ENCODE measurements around the gene SUMO2. TPM values are rescaled to one million over a fixed set of nuclear protein-coding genes. Genes with fewer than 3 reads are reported as not detected.

Gene SUMO2
- polyA plus RNA-seq, 1 donor (not counting 4 experiments of a cell fraction or from before 2014, with no cell fraction given): 393 TPM

- no peak for FAIRE-seq
Measured at GRCh38 chr17:75199886-75200618, 17.3 kb upstream of the SUMO2 start.

GRCh38 chr17:75194879-75195278 lies 12.1 kb upstream of the SUMO2 start:
- TF ChIP-seq, protein P1, sequence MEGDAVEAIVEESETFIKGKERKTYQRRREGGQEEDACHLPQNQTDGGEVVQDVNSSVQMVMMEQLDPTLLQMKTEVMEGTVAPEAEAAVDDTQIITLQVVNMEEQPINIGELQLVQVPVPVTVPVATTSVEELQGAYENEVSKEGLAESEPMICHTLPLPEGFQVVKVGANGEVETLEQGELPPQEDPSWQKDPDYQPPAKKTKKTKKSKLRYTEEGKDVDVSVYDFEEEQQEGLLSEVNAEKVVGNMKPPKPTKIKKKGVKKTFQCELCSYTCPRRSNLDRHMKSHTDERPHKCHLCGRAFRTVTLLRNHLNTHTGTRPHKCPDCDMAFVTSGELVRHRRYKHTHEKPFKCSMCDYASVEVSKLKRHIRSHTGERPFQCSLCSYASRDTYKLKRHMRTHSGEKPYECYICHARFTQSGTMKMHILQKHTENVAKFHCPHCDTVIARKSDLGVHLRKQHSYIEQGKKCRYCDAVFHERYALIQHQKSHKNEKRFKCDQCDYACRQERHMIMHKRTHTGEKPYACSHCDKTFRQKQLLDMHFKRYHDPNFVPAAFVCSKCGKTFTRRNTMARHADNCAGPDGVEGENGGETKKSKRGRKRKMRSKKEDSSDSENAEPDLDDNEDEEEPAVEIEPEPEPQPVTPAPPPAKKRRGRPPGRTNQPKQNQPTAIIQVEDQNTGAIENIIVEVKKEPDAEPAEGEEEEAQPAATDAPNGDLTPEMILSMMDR (optimal IDR thresholded peaks at IDR 0.05 in 1 of 3, IDR thresholded peaks at IDR 0.05 in 1 of 3, conservative IDR thresholded peaks at IDR 0.05 in 1 of 3; ENCODE audit: extremely low read depth in 1 of 3, insufficient read depth in 2 of 3, low read length in 3 of 3): no peak
- no peak for TF ChIP-seq EZH2 (IDR thresholded peaks at IDR 0.05; ENCODE audit: low read length)
- no peak overlapping the region for H3K9ac ChIP-seq (ENCODE audit: control insufficient read depth, extremely low read depth, insufficient read depth, low read length)
- no peaks in the 10 kb centered on the region for H3K9me1 ChIP-seq (ENCODE audit: control insufficient read depth, extremely low read depth, insufficient read depth, low read length)
- H3K79me2 ChIP-seq (ENCODE audit: control insufficient read depth, insufficient read depth, low read length): no peaks in the 10 kb centered on the region
- H3K4me3 ChIP-seq (ENCODE audit: control insufficient read depth in 2 of 3, extremely low read depth in 1 of 3, insufficient read depth in 2 of 3, low read depth in 1 of 3, low read length in 3 of 3): no peak overlapping the region
- DNase-seq (ENCODE audit: low read depth, low spot score): no peak
- no peaks in the 10 kb centered on the region for H4K20me1 ChIP-seq (ENCODE audit: control insufficient read depth, extremely low read depth, insufficient read depth, low read length)
- H3K4me1 ChIP-seq (ENCODE audit: control insufficient read depth, extremely low read depth, insufficient read depth, low read length): no peaks in the 10 kb centered on the region
- no peaks in the 10 kb centered on the region for H3K27me3 ChIP-seq (ENCODE audit: control insufficient read depth, extremely low read depth, insufficient read depth, low read length)
- H3K4me2 ChIP-seq (ENCODE audit: control insufficient read depth, extremely low read depth, insufficient read depth, low read depth, low read length): no peak overlapping the region
- no peak overlapping the region for H2AFZ ChIP-seq (ENCODE audit: control insufficient read depth, low read length)
- no peaks in the 10 kb centered on the region for H3K9me3 ChIP-seq (ENCODE audit: control insufficient read depth, low read depth, low read length)
- FAIRE-seq: no peak
- H3K27ac ChIP-seq (ENCODE audit: control insufficient read depth, insufficient read depth, low read length): no peak overlapping the region
- dilution Hi-C loops (cut with MboI; ENCODE audit: extremely low pct_ligation_motif_present, low sequenced_read_pairs): no loop called here
- no peaks in the 10 kb centered on the region for H3K36me3 ChIP-seq (ENCODE audit: control insufficient read depth in 2 of 2, extremely low read depth in 1 of 2, insufficient read depth in 2 of 2, low read length in 2 of 2)

More at GRCh38 chr17:75199886-75200618, 17.3 kb upstream of the SUMO2 start:
- Histone ChIP-seq H3K36me3 (ENCODE audit: control insufficient read depth in 2 of 2, extremely low read depth in 1 of 2, insufficient read depth in 2 of 2, low read length in 2 of 2) (no peaks in the 10 kb centered on the region), H3K4me2 (ENCODE audit: control insufficient read depth, extremely low read depth, insufficient read depth, low read depth, low read length) (no peak overlapping the region), H3K9ac (ENCODE audit: control insufficient read depth, extremely low read depth, insufficient read depth, low read length) (no peak overlapping the region), H3K9me1 (ENCODE audit: control insufficient read depth, extremely low read depth, insufficient read depth, low read length) (no peaks in the 10 kb centered on the region), H3K9me3 (ENCODE audit: control insufficient read depth, low read depth, low read length) (no peaks in the 10 kb centered on the region), H3K27ac (ENCODE audit: control insufficient read depth, insufficient read depth, low read length) (no peak overlapping the region), H2AFZ (ENCODE audit: control insufficient read depth, low read length) (no peak overlapping the region), H3K4me3 (ENCODE audit: control insufficient read depth in 2 of 3, extremely low read depth in 1 of 3, insufficient read depth in 2 of 3, low read depth in 1 of 3, low read length in 3 of 3) (no peak overlapping the region), H3K4me1 (ENCODE audit: control insufficient read depth, extremely low read depth, insufficient read depth, low read length) (no peaks in the 10 kb centered on the region), H3K79me2 (ENCODE audit: control insufficient read depth, insufficient read depth, low read length) (no peaks in the 10 kb centered on the region), H4K20me1 (ENCODE audit: control insufficient read depth, extremely low read depth, insufficient read depth, low read length) (no peaks in the 10 kb centered on the region), H3K27me3 (ENCODE audit: control insufficient read depth, extremely low read depth, insufficient read depth, low read length) (no peaks in the 10 kb centered on the region)
- no peak for TF ChIP-seq EZH2 (IDR thresholded peaks at IDR 0.05; ENCODE audit: low read length)
- TF ChIP-seq, protein P1 (optimal IDR thresholded peaks at IDR 0.05 in 1 of 3, IDR thresholded peaks at IDR 0.05 in 1 of 3, conservative IDR thresholded peaks at IDR 0.05 in 1 of 3; ENCODE audit: extremely low read depth in 1 of 3, insufficient read depth in 2 of 3, low read length in 3 of 3): no peak
- dilution Hi-C loops (cut with MboI; ENCODE audit: extremely low pct_ligation_motif_present, low sequenced_read_pairs): no loop called here
- DNase-seq (ENCODE audit: low read depth, low spot score): no peak
